H1 (cell line): Measurements from ENCODE around the gene COX14. TPM values are rescaled to one million over a fixed set of nuclear protein-coding genes. Genes with fewer than 3 reads are reported as not detected.

Experiments
- CTCF ChIA-PET: fragments of 300-600 bp; sonication (Branson Sonifier 250); formaldehyde crosslinking; loops from one replicate; lab custom pipeline; 2021; ENCODE audit not compliant: partially characterized antibody; lab: Charles Lee
- POLR2A ChIA-PET: fragments of 300-600 bp; sonication (Branson Sonifier 250); formaldehyde crosslinking; loops from one replicate; lab custom pipeline; 2021; ENCODE audit warnings: inconsistent platforms; ENCODE audit not compliant: partially characterized antibody; lab: Charles Lee
- DNase-seq, 2 experiments: peaks; one replicate each; pipeline versions ENCODE4 v3.0.0 to v3.0.0-alpha.2; 2010 to 2022; ENCODE audit warnings: low spot score in 2 of 2, low read depth in 1 of 2, mixed read lengths in 1 of 2
- FAIRE-seq: peaks from 2 replicates; lab custom pipeline; 2011; peaks lifted over from hg19 to GRCh38; lab: Jason Lieb, UNC
- H2AFZ ChIP-seq: 2 replicates; pipeline ENCODE4 v1.8.1; 2012; ENCODE audit warnings: low read length, inconsistent platforms
- H2AK5ac ChIP-seq: 2 replicates; pipeline ENCODE4 v1.6.1; 2013; ENCODE audit warnings: low read depth, low read length
- H2BK120ac ChIP-seq: replicated peaks from 2 replicates; pipeline ENCODE3; 2013; ENCODE audit warnings: low read depth, low read length, inconsistent platforms
- H2BK12ac ChIP-seq: 2 replicates; pipeline ENCODE4 v1.6.1; 2013; ENCODE audit warnings: low read depth, low read length
- H2BK15ac ChIP-seq: 2 replicates; pipeline ENCODE4 v1.6.1; 2013; ENCODE audit warnings: low read length
- H2BK20ac ChIP-seq: 2 replicates; pipeline ENCODE4 v1.6.1; 2013; ENCODE audit warnings: low read length
- H2BK5ac ChIP-seq: 2 replicates; pipeline ENCODE4 v1.6.1; 2013; ENCODE audit warnings: low read depth, low read length
- H3K14ac ChIP-seq: 2 replicates; pipeline ENCODE4 v1.6.1; 2013; ENCODE audit warnings: inconsistent platforms; ENCODE audit not compliant: insufficient read length
- H3K18ac ChIP-seq: 2 replicates; pipeline ENCODE4 v1.6.1; 2013; ENCODE audit warnings: low read length; ENCODE audit errors: extremely low read depth
- H3K23ac ChIP-seq: 2 replicates; pipeline ENCODE4 v1.6.1; 2013; ENCODE audit warnings: inconsistent platforms; ENCODE audit not compliant: insufficient read length
- H3K23me2 ChIP-seq: 2 replicates; pipeline ENCODE4 v1.6.1; 2013; ENCODE audit warnings: low read depth, low read length
- H3K27ac ChIP-seq: 2 replicates; pipeline ENCODE4 v1.6.1; 2011; ENCODE audit warnings: low read depth, low read length, inconsistent platforms
- H3K27me3 ChIP-seq, 4 experiments: replicated peaks in 1 of 4; 1 replicate in 1 of 4; 2 replicates in 3 of 4; pipeline versions ENCODE4 v1.6.1 to v1.8.1; 2011 to 2013; ENCODE audit warnings: low read length in 3 of 4, mild to moderate bottlenecking in 3 of 4, inconsistent platforms in 2 of 4, mixed read lengths in 2 of 4, moderate library complexity in 1 of 4; ENCODE audit not compliant: control insufficient read depth in 3 of 4, insufficient read depth in 3 of 4; ENCODE audit errors: extremely low read depth in 1 of 4
- H3K36me3 ChIP-seq, 4 experiments: 2 replicates each; pipeline versions ENCODE4 v1.6.1 to v1.8.1; 2011 to 2013; ENCODE audit warnings: mild to moderate bottlenecking in 4 of 4, low read length in 3 of 4, moderate library complexity in 2 of 4, control low read depth in 1 of 4, inconsistent platforms in 1 of 4; ENCODE audit not compliant: insufficient read depth in 4 of 4, control insufficient read depth in 2 of 4
- H3K4ac ChIP-seq: replicated peaks from 2 replicates; pipeline ENCODE3; 2013; ENCODE audit warnings: low read length, low read depth, mixed read lengths, inconsistent platforms; ENCODE audit not compliant: insufficient read length
- H3K4me1 ChIP-seq, 4 experiments: replicated peaks in 1 of 4; 1 replicate in 1 of 4; 2 replicates in 3 of 4; pipeline versions ENCODE4 v1.6.1 to v1.8.1; 2011 to 2013; ENCODE audit warnings: low read length in 3 of 4, inconsistent platforms in 2 of 4, mixed read lengths in 1 of 4; ENCODE audit not compliant: insufficient read depth in 4 of 4, control insufficient read depth in 3 of 4
- H3K4me2 ChIP-seq, 2 experiments: 2 replicates each; pipeline versions ENCODE4 v1.6.1 to v1.8.1; 2011 to 2013; ENCODE audit warnings: low read depth in 2 of 2, low read length in 2 of 2, control low read depth in 1 of 2, inconsistent platforms in 1 of 2, mild to moderate bottlenecking in 1 of 2; ENCODE audit not compliant: insufficient read depth in 1 of 2
- H3K4me3 ChIP-seq, 4 experiments: fragments of 200-600, 300-600 bp in 1 of 4; sonication (generic), shearing (Covaris generic), sonication (Bioruptor Twin) in 1 of 4; 2 replicates each; pipeline versions ENCODE4 v1.5.1 to v1.8.1; 2011 to 2016; ENCODE audit warnings: low read length in 4 of 4, low read depth in 3 of 4, control low read depth in 2 of 4, inconsistent platforms in 2 of 4, mild to moderate bottlenecking in 2 of 4, mixed read lengths in 1 of 4, moderate library complexity in 1 of 4; ENCODE audit not compliant: insufficient read depth in 2 of 4; ENCODE audit errors: extremely low read depth in 1 of 4
- H3K56ac ChIP-seq: replicated peaks from 2 replicates; pipeline ENCODE3; 2013; ENCODE audit warnings: low read depth, mild to moderate bottlenecking, mixed read lengths, low read length, inconsistent platforms; ENCODE audit not compliant: insufficient read length
- H3K79me1 ChIP-seq: 2 replicates; pipeline ENCODE4 v1.6.1; 2013; ENCODE audit warnings: low read depth, low read length, control low read depth
- H3K79me2 ChIP-seq, 2 experiments: 2 replicates each; pipeline versions ENCODE4 v1.6.1 to v1.8.1; 2012 to 2013; ENCODE audit warnings: low read length in 2 of 2, mild to moderate bottlenecking in 2 of 2, inconsistent platforms in 1 of 2; ENCODE audit not compliant: insufficient read depth in 2 of 2, control insufficient read depth in 1 of 2
- H3K9ac ChIP-seq, 4 experiments: replicated peaks in 1 of 4; 1 replicate in 1 of 4; 2 replicates in 3 of 4; pipeline versions ENCODE4 v1.6.1 to v1.8.1; 2011 to 2013; ENCODE audit warnings: low read depth in 3 of 4, low read length in 3 of 4, control low read depth in 2 of 4, mild to moderate bottlenecking in 2 of 4, moderate library complexity in 2 of 4, inconsistent platforms in 1 of 4; ENCODE audit errors: extremely low read depth in 1 of 4
- H3K9me3 ChIP-seq, 2 experiments: 2 replicates each; pipeline versions ENCODE4 v1.6.1 to v1.8.1; 2012 to 2013; ENCODE audit warnings: mild to moderate bottlenecking in 2 of 2, moderate library complexity in 2 of 2, control low read depth in 1 of 2, inconsistent platforms in 1 of 2, low read depth in 1 of 2, low read length in 1 of 2, mixed read lengths in 1 of 2; ENCODE audit not compliant: insufficient read depth in 2 of 2
- H4K20me1 ChIP-seq, 2 experiments: replicated peaks in 1 of 2; 2 replicates each; pipeline versions ENCODE3 to v1.8.1; 2011 to 2013; ENCODE audit warnings: inconsistent platforms in 2 of 2, low read length in 2 of 2, mild to moderate bottlenecking in 1 of 2; ENCODE audit not compliant: insufficient read depth in 2 of 2, control insufficient read depth in 1 of 2
- H4K5ac ChIP-seq: 2 replicates; pipeline ENCODE4 v1.6.1; 2013; ENCODE audit warnings: low read length, low read depth, mixed read lengths, inconsistent platforms; ENCODE audit not compliant: insufficient read length
- H4K8ac ChIP-seq: 2 replicates; pipeline ENCODE4 v1.8.0; 2013; ENCODE audit warnings: mild to moderate bottlenecking, moderate library complexity, low read length, inconsistent platforms; ENCODE audit not compliant: insufficient read depth; ENCODE audit errors: extremely low read depth
- H4K91ac ChIP-seq: replicated peaks from 2 replicates; pipeline ENCODE3; 2013; ENCODE audit warnings: low read length, mixed read lengths, inconsistent platforms; ENCODE audit not compliant: insufficient read length
- SP2 ChIP-seq: IDR thresholded peaks from 2 replicates; pipeline ENCODE4 v1.6.1; 2012; ENCODE audit warnings: mild to moderate bottlenecking, low read length, inconsistent platforms
- WGBS, 2 experiments: shearing (Covaris generic) in 1 of 2; methylation state at CpG; one replicate each; pipeline versions ENCODE4 v1.1.6 to v1.1.7; 2013 to 2015; ENCODE audit warnings: low lambda C conversion rate in 2 of 2, mixed read lengths in 2 of 2, inconsistent platforms in 1 of 2, low coverage in 1 of 2, missing lambda C conversion rate in 1 of 2; ENCODE audit not compliant: insufficient replicate concordance in 2 of 2, insufficient coverage in 1 of 2, insufficient read length in 1 of 2; ENCODE audit errors: extremely low coverage in 1 of 2, missing lambda C conversion rate in 1 of 2; 5-methylcytosine and 5-hydroxymethylcytosine counted together
- polyA plus RNA-seq, 7 experiments: library from polyadenylated mRNA; depleted of rRNA in 3 of 7; stranded (reverse) in 5 of 7; unstranded in 2 of 7; fragments of >200 nt in 5 of 7; fragments of 200-250 nt in 2 of 7; gene quantifications; 1 replicate in 5 of 7; 2 replicates in 1 of 7; 4 replicates in 1 of 7; pipeline versions ENCODE4 v1.2.1 to v1.2.3, GENCODE V29; 2011 to 2013; ENCODE audit warnings: missing spikeins in 2 of 7, mixed read lengths in 2 of 7
- total RNA-seq: library from RNA; stranded (reverse); fragmentation: NEBNext Ultra II Directional; extraction: Animal tissue kit (Norgen Biotek cat#: 25700); gene quantifications from 2 replicates; pipeline ENCODE4 v1.2.1, GENCODE V29; 2021

Gene COX14
- total and polyA plus RNA-seq, 2 of the 8 experiments (the other 6 are each of a cell fraction or from before 2014, with no cell fraction given), result 40.1 to 102 TPM

- POLR2A ChIA-PET, result interaction anchor here (1.0 to 27.1 kb wide), 6 partner anchors 8 to 46 kb away, joined by 4 to 457 read pairs (median 4); partner anchors contain the start of genes CERS5, COX14, GPD1 and SMARCD1
- H2BK20ac ChIP-seq, result no peak overlapping the region
- no peak overlapping the region for H4K8ac ChIP-seq
- no peak overlapping the region for H2BK12ac ChIP-seq
- H2BK15ac ChIP-seq, result no peak overlapping the region
- no peak overlapping the region for H3K23ac ChIP-seq
- H3K9me3 ChIP-seq, result no peaks in the 10 kb centered on the region
- no peak overlapping the region for H3K9ac ChIP-seq
- peaks cover 0 to 2% of the 10 kb centered on the region in 2 experiments for H4K20me1 ChIP-seq
- no peak overlapping the region for H3K18ac ChIP-seq
- H3K27me3 ChIP-seq, result no peaks in the 10 kb centered on the region
- H3K4me3 ChIP-seq, result no peak overlapping the region
- H2BK120ac ChIP-seq, result no peak overlapping the region
- CTCF ChIA-PET, result interaction anchor here (0.5 to 32.9 kb wide), 8 partner anchors 10 to 189 kb away, joined by 3 to 625 read pairs (median 4); partner anchors contain the start of gene SMARCD1
- H3K79me1 ChIP-seq, result no peaks in the 10 kb centered on the region; the same call in 1 of the 2 replicates
- FAIRE-seq (no peak), DNase-seq (no peak)
- no peak overlapping the region for H3K56ac ChIP-seq
- no peak overlapping the region for H3K4me2 ChIP-seq
- no peaks in the 10 kb centered on the region for H3K4me1 ChIP-seq
- H3K4ac ChIP-seq, result no peak overlapping the region
- no peaks in the 10 kb centered on the region; a peak in 1 of 4 replicates for H3K79me2 ChIP-seq
- peaks cover 0 to 3% (median 0%) of the 10 kb centered on the region in 4 experiments; a peak in 1 of 8 replicates for H3K36me3 ChIP-seq
- no peak overlapping the region for H3K14ac ChIP-seq
- H3K27ac ChIP-seq, result no peak overlapping the region
- no peak overlapping the region; the same call in 1 of the 2 replicates for H2BK5ac ChIP-seq
- H4K5ac ChIP-seq, result no peak overlapping the region
- 96% methylated on average over 3 of the region's 3 CpGs; no CpG with 5 or more reads in 1 of the 2 experiments for WGBS, 2 experiments
- no peak overlapping the region for H2AK5ac ChIP-seq
- H2AFZ ChIP-seq, result no peak overlapping the region
- H3K23me2 ChIP-seq, result no peaks in the 10 kb centered on the region; the same call in 1 of the 2 replicates
- no peak overlapping the region for H4K91ac ChIP-seq
- TF ChIP-seq SP2, result no peak
These were observed 8.9 kb downstream of the COX14 start for GRCh38 chr12:50120953-50121352.
